ENCODE results near the gene SDF4. TPM values are rescaled to one million over a fixed set of nuclear protein-coding genes. Genes with fewer than 3 reads are reported as not detected.

The SDF4 gene
- total RNA-seq, 2 experiments from 2014 or later: 109 to 144 TPM

GRCh38 chr1:1215881-1216605, 15.8 kb downstream of the SDF4 start:
- ATAC-seq: no peak
- DNase-seq: no peak
- Mint-ChIP-seq H3K9me3 (ENCODE audit: low read depth) (no peaks in the 10 kb centered on the region), H3K36me3 (peaks cover 21% of the 10 kb centered on the region), H3K27ac (peak overlapping the region; percentile 71), H3K4me1 (peaks cover 41% of the 10 kb centered on the region), H3K4me3 (no peak overlapping the region), H3K27me3 (no peaks in the 10 kb centered on the region)
- CTCF ChIA-PET: interaction anchor here (1.0 to 3.4 kb wide), 3 partner anchors 9 to 94 kb away, joined by 3 to 16 read pairs (median 4); no protein-coding TSS in a partner anchor

DNA sequence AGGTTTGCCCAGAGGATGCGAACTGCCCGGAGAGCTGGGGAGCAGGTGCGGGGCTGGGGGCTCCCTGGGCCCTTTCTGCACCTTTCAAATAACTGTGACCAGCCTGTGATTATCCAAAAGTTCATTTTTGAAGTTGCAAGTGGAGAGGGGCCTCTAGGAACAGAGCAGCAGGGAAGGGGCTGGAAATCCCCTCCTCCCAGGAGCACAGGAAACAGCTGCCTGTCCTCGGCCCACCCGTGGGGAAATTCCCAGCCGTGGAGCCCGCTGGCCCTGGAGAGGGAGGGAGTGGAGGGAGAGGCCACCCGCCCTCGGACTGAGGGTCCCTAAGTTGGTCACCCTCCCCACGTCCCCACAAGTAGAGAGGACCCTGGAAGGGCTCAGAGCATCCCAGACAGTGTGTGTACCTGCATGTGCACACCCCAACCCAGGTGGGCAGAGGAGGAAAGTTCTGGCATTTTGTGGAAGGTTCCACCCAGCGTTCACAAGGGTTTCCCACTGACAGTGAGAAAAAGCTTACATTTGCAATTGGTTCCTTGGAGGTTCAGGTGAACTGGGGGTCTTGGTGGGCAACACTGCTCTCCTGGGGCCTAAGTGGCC, 16.6 kb downstream of the SDF4 start:
- H3K4me1 Mint-ChIP-seq: peaks cover 41% of the 10 kb centered on the region

GRCh38 chr1:1213345-1214265, 18.2 kb downstream of the SDF4 start, which contains the start of gene TNFRSF4:
Gene TNFRSF4, minus strand, starts transcription at chr1:1214153. Its CDS starts 26 bp downstream, at chr1:1214127.
- H3K4me3 Mint-ChIP-seq: peak within 1 kb of the TSS; percentile 26
- H3K27me3 Mint-ChIP-seq: no peaks in the 10 kb centered on the region
- peak within 1 kb of the TSS; percentile 40 for H3K27ac Mint-ChIP-seq
- H3K36me3 Mint-ChIP-seq: peaks cover 15% of the 10 kb centered on the region
- CTCF ChIA-PET: interaction anchor here (0.9 to 3.4 kb wide), 5 partner anchors 17 to 333 kb away, joined by 3 to 16 read pairs (median 3); no protein-coding TSS in a partner anchor
- peak; percentile 61 for DNase-seq
- H3K9me3 Mint-ChIP-seq (ENCODE audit: low read depth): no peaks in the 10 kb centered on the region
- H3K4me1 Mint-ChIP-seq: peaks cover 39% of the 10 kb centered on the region
- peak; percentile 28 for ATAC-seq

More for the DNA sequence above, 16.6 kb downstream of the SDF4 start:
- H3K4me3 Mint-ChIP-seq: no peak overlapping the region
- H3K36me3 Mint-ChIP-seq: peaks cover 15% of the 10 kb centered on the region
- CTCF ChIA-PET: interaction anchor here (3.4 kb wide), 1 partner anchor 93 kb away, joined by 16 read pairs; no protein-coding TSS in a partner anchor
- H3K27me3 Mint-ChIP-seq: no peaks in the 10 kb centered on the region
- H3K27ac Mint-ChIP-seq: peak overlapping the region; percentile 15
- no peak for DNase-seq
- ATAC-seq: no peak
- no peaks in the 10 kb centered on the region for H3K9me3 Mint-ChIP-seq (ENCODE audit: low read depth)

- H3K36me3 Mint-ChIP-seq: peaks cover 12% of the 10 kb centered on the region
- no peak overlapping the region for H3K27ac Mint-ChIP-seq
- no peaks in the 10 kb centered on the region for H3K27me3 Mint-ChIP-seq
- ATAC-seq: peak; percentile 32
- H3K4me1 Mint-ChIP-seq: peaks cover 47% of the 10 kb centered on the region
- CTCF ChIA-PET: interaction anchor here (0.9 to 1.7 kb wide), 4 partner anchors 18 to 334 kb away, joined by 3 to 11 read pairs (median 3); no protein-coding TSS in a partner anchor
- no peaks in the 10 kb centered on the region for H3K9me3 Mint-ChIP-seq (ENCODE audit: low read depth)
- no peak overlapping the region for H3K4me3 Mint-ChIP-seq
- DNase-seq: peak; percentile 84
Observed at GRCh38 chr1:1212780-1213344, 18.9 kb downstream of the SDF4 start.

GRCh38 chr1:1211541-1212441, 20.0 kb downstream of the SDF4 start:
- Mint-ChIP-seq H3K9me3 (ENCODE audit: low read depth) (no peaks in the 10 kb centered on the region), H3K36me3 (peaks cover 6% of the 10 kb centered on the region), H3K4me3 (no peak overlapping the region), H3K27ac (no peak overlapping the region), H3K27me3 (no peaks in the 10 kb centered on the region), H3K4me1 (peaks cover 49% of the 10 kb centered on the region)
- no peak for ATAC-seq
- DNase-seq: no peak
- CTCF ChIA-PET: no interaction called here

DNA sequence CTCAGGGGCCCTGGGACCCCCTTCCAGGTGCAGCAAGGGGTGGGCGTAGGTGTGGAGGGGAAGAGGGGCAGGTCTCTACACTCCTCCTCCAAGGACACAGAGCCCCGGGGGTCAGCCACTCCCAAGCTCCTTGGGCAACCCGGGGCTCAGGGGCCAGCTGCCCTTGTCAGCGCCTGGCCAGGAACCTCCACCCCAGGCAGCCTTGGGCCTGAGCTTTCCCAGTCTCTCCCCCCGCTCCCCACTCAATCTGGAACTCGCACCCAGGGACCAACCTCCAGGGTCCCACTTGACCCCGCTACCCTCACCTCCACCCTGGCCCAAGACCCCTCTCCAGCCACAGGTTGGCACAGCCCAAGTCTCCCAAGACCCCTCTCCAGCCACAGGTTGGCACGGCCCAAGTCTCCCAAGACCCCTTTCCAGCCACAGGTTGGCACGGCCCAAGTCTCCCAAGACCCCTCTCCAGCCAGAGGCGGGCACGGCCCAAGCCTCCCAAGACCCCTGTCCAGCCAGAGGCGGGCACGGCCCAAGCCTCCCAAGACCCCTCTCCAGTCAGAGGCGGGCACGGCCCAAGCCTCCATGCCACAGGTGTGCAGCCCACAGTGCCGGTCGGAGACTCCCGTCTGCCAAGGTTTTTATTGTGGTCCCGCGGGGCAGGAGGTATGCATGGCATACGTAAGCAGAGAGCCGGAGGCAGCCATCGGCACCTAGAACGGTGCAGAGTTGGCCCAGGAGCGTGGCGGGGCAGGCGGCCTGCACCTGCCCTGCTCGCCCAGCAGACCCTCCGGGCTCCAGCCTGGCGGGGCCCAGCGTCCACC, 20.9 kb downstream of the SDF4 start:
- no peak for DNase-seq
- no peak overlapping the region for H3K4me3 Mint-ChIP-seq
- ATAC-seq: no peak
- no peaks in the 10 kb centered on the region for H3K9me3 Mint-ChIP-seq (ENCODE audit: low read depth)
- CTCF ChIA-PET: no interaction called here
- peaks cover 45% of the 10 kb centered on the region for H3K4me1 Mint-ChIP-seq
- H3K27me3 Mint-ChIP-seq: no peaks in the 10 kb centered on the region
- peaks cover 1% of the 10 kb centered on the region for H3K36me3 Mint-ChIP-seq
- no peak overlapping the region for H3K27ac Mint-ChIP-seq

DNA sequence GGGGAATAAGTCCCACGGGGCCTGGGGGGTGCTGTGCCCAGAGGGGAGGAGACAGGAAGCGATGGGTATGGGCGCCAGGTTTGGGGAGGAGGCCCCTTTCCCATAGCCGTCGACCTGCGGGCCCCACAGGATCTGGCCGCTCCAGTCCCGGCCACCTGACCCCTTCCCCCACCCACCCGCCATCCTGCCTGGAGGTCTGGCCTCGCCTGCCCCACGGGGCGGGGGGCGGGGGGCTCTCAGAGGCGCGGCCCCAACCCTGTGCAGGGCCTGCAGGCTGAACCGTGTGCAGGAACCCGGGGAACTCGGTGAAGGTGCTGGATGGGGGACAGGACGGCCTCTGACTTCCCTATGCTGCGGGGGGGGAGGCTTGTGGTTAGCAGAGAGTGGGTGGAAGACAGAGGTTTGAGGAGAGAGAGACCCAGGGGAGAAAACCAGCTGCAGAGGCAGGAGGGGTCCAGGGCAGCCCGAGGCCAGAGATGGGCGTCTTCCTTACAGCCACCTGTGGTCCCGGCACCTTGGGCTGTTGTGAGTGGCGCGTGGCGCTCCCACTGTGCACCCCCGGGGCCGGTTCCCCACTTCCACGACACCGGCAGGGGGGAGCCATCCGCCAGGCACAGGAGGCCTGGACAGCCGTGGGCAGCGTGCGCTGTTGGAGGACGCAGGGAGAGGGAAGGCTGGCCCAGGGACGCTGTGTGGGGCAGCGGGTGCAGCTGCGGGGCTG, 22.9 kb downstream of the SDF4 start:
- ATAC-seq (no peak), DNase-seq (peak; percentile 61)
- H3K4me3 Mint-ChIP-seq: peak overlapping the region; percentile 73
- H3K27me3 Mint-ChIP-seq: no peaks in the 10 kb centered on the region
- peak overlapping the region; percentile 85 for H3K27ac Mint-ChIP-seq
- peaks cover 1% of the 10 kb centered on the region for H3K36me3 Mint-ChIP-seq
- H3K4me1 Mint-ChIP-seq: peaks cover 29% of the 10 kb centered on the region
- CTCF ChIA-PET: interaction anchor here (3.6 kb wide), 1 partner anchor 86 kb away, joined by 24 read pairs; no protein-coding TSS in a partner anchor
- no peaks in the 10 kb centered on the region for H3K9me3 Mint-ChIP-seq (ENCODE audit: low read depth)

GRCh38 chr1:1207571-1207892, 24.3 kb downstream of the SDF4 start:
- Mint-ChIP-seq H3K4me1 (peaks cover 25% of the 10 kb centered on the region), H3K4me3 (no peak overlapping the region), H3K27ac (peak overlapping the region; percentile 56), H3K27me3 (no peaks in the 10 kb centered on the region), H3K36me3 (peaks cover 1% of the 10 kb centered on the region), H3K9me3 (ENCODE audit: low read depth) (no peaks in the 10 kb centered on the region)
- DNase-seq (no peak), ATAC-seq (no peak)
- CTCF ChIA-PET: interaction anchor here (1.5 to 3.6 kb wide), 2 partner anchors 23 to 85 kb away, joined by 4 to 24 read pairs; no protein-coding TSS in a partner anchor

GRCh38 chr1:1206966-1207531, 24.8 kb downstream of the SDF4 start:
- peaks cover 1% of the 10 kb centered on the region for H3K36me3 Mint-ChIP-seq
- CTCF ChIA-PET: interaction anchor here (1.5 to 3.6 kb wide), 2 partner anchors 24 to 85 kb away, joined by 4 to 24 read pairs; no protein-coding TSS in a partner anchor
- DNase-seq: no peak
- H3K27ac Mint-ChIP-seq: no peak overlapping the region
- ATAC-seq: no peak
- H3K27me3 Mint-ChIP-seq: no peaks in the 10 kb centered on the region
- H3K4me3 Mint-ChIP-seq: peak overlapping the region; percentile 53
- H3K9me3 Mint-ChIP-seq (ENCODE audit: low read depth): no peaks in the 10 kb centered on the region
- peaks cover 23% of the 10 kb centered on the region for H3K4me1 Mint-ChIP-seq

DNA sequence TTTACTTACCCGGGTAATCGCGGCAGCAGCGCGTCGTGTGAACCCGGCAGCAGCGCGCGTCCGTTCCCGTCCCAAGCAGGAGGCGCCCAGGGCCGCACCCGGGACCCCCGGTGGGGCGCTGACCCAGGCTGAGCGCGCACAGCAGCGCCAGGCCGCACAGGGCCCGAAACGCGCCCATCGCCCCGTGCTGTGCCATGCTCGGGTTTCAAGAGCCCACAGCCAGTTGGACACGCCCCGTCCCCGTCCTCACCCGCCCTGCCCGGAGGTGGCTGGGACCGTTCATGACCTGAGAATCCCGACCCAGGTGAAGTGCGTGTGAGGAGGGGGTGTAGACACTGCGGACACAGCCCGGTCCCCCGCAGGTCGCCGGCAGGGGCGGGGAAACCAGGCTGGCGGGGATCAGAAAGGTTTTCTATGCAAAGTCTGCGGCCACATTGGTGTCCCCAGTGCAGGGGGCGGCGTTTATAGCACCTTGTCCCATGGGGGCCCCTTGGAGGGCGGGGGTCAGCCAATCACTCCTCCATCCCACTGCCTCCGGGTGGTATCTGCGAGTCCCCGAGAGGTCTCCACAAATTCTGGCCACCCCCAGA, 25.3 kb downstream of the SDF4 start, which contains the start of gene TNFRSF18:
Gene TNFRSF18, minus strand, starts transcription at position 217 of the 590 bp plus-strand sequence. Its CDS starts 21 bp downstream, at position 196.
- Mint-ChIP-seq H3K36me3 (peaks cover 1% of the 10 kb centered on the region), H3K27ac (peak within 1 kb of the TSS; percentile 64)
- CTCF ChIA-PET: interaction anchor here (1.4 to 3.6 kb wide), 3 partner anchors 24 to 90 kb away, joined by 4 to 24 read pairs (median 4); partner anchors contain the start of gene C1orf159

More for the DNA sequence above, 25.3 kb downstream of the SDF4 start, which contains the start of gene TNFRSF18:
- DNase-seq (no peak), ATAC-seq (peak; percentile 17)
- Mint-ChIP-seq H3K9me3 (ENCODE audit: low read depth) (no peaks in the 10 kb centered on the region), H3K4me1 (peaks cover 22% of the 10 kb centered on the region), H3K27me3 (no peaks in the 10 kb centered on the region), H3K4me3 (peak within 1 kb of the TSS; percentile 53)

All from activated CD8-positive, alpha-beta memory T cell treated with anti-CD3 and anti-CD28 coated beads, Interleukin-2, amount 10 ng/mL, durations not matched to agents 7 days and 5 days (primary cell).